ENCODE measurements around the gene SCUBE3.

The SCUBE3 gene

DNA sequence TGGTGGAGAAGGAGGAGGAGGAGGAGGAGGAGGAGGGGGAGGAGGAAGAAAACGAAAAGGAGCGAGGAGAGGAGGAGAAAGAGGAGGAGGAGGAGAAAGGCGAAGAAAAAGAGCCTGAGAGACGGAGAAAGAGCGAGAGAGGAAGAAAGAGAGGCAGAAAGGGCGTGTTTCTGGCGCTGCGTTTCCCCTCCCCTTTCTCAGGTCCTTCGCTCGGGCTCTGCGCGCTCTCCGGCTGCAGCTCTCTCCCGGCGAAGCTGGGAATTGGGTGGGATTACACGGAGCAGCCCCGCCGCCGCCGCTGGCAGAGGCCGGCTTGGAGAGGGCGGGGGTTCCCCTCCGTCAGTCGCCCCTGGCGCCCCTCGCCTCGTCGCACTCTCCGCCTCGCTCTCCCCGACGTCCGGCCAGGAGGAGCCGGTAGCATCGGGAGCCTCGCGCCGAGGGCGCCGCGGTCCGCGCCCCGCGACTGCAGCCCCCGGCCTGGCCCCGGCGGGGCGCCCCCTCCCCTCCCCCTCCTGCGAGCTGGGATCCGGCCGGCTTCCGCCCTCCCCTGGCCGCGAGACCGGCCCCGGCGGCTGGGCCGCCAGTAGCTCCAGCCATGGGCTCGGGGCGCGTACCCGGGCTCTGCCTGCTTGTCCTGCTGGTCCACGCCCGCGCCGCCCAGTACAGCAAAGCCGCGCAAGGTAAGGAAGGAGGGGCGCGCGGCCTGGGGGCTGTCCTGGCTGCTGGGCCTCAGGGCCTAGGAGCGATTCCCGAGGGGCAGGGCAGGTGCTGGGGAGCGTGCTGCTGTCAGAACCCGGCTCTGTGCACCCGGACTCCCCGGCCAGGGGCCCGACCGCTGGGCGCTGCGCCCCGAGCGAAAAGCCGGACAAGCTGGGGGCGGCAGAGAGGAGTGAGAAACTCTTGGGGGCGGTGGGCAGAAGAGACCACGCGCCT is at the start of gene SCUBE3:
TSS of gene SCUBE3 (plus strand) at position 133 of the 933 bp plus-strand sequence. CDS start at position 596, 463 bp downstream.
- DNase-seq = no peak

DNA sequence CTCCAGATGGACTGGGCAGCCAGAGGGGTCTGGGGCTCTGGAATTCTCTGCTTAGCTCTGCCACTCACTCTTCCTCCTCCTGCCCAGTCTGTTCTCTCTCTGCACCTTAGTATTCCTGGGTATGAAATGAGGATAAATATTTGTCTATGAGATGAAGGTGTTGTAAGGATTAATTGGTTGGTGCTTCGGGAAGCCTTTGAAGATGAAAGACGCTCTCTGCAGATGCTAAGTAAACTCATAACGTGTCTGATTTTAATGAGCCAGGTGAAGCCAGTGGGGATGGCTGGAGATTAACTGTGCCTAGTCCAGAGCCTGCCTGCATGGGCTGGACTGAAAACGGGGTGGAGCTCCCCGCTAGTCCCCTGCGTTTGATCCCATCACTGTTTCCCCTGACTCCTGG is 49.5 kb upstream of the SCUBE3 start:
- DNase-seq = no peak

DNA sequence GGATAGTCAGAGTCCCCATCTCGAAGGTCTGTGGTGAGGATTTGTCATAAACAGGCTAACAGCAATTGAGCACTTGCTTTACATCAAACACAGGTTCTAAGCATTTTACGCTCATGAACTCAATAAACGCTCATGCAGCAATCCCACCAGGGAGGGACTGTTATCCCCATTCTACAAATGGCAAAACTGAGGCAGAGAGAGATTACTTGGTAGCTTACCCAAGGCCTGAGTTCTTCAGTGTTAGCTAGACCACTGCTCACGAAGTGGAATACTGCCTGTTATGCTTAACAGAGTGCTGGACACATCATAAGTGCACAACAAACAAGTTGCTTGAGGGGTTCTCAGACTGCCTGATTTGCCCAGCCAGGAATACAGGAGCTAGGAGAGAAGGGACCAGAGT is 48.9 kb upstream of the SCUBE3 start:
- DNase-seq = no peak

DNA sequence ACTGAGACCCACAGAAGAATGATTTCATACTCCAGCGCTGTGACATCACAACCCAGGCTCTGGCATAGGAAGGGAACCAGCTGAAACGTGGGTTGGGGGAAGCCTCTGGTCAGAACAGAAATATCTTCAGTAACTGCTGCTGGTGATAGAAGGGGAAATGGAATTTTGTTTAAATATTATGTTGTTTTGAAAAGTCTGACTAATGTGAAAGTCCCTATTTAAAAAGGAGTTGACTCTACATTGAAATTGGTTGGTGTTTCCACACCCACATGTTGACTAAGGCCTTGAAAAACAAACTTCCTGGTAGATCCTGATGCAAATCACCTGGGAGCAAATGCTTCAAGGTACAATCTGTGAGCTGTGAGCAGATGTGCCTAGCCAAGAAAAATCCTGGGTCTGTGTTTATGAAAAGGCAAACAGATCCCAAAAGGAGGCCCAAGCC is 48.1 kb upstream of the SCUBE3 start:
- no peak for DNase-seq

DNA sequence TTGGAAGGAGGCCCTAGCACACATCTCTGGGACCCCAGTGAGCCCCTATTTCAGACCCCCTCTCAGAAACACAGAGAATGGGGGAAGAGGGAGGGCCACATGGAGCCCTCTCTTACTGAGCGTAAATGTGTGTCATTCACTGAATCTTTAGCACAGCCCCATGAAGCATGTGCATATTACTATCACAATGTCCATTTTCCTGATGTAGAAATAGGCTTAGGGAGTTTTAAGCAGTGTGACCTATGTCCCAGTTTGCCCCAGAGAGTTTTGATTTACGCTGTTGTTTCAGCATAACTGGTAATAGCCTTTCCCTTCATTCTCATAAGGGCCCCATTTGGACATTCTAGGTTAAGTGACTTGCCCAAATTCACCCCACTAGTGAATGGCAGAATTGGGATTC is 47.6 kb upstream of the SCUBE3 start:
- DNase-seq = no peak

DNA sequence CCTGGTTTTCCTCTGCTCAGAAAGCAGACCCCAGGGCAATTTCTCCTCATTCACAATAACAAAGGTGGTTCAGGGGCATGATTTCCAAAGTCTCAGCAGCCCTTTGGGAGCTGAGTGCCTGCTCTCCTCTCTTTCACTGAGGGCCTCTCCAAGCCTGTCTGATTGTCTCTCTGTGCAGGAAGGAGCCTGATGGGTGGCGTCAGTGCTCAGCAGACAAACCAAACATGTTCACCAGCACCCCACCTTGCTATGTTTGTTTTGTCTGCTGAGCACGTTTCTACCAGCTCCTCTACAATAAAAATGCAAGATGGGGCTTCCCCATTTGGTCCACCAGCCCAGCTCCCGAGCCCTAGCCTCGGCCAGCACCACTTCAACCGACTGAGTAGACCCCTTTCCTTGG is 47.2 kb upstream of the SCUBE3 start:
- DNase-seq = no peak

DNA sequence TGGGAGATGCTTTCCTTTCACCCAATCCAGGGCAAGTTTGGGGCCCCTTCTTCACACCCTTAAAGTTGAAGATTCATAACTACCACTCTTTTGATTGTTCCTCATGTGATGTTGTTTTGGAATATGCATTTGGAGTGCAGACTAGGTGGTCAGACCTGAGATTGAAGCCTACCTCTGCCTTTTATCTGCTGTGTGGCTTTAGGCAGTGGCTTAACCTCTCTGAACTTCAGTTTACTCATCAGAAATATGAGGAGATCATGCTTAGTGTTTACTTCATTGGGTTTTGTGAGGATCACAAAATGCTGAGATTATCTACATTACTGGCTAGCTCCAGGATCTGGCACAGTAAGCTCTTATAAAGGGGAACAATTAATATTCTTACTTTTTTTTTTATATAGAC is 46.3 kb upstream of the SCUBE3 start:
- no peak for DNase-seq

DNA sequence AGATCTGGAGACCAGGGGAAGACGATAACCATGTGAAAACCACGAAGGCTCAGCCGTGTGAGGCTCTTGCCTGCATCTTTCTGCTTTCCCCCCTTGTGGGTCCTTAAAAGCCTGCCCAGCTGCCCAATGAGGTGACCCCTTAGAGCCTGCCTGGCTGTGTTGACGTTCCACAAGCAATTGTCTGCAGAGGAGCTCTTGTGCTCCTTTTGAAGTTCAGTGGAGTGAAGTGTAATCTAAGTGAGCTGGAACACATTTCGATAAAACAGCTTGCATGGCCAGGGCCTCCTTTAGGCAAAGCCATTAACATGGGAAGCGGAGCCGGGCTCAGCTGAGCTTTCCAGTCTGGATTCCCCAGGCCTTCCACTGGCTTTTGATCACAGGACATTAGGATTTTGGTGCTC is 45.3 kb upstream of the SCUBE3 start:
- DNase-seq = no peak

DNA sequence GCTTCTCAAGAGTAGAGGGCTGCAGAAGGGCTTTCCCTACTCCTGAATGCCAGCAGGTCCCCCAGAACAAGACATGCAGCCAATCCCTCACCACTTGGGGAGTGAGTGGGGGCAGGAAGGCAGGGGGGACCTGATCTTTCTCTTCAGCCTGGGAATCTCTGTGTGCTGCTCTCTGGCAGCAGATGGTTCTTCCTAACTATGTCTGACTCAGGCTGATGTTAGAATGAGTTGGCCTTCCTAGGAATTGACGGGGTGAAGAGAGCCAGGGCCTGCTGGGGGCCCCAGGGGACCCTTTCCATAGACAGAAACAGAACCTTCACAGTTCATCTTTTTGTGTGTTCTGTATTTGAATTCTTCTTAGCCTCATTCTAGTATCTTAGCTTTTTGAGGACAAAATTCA is 43.6 kb upstream of the SCUBE3 start:
- DNase-seq = no peak

DNA sequence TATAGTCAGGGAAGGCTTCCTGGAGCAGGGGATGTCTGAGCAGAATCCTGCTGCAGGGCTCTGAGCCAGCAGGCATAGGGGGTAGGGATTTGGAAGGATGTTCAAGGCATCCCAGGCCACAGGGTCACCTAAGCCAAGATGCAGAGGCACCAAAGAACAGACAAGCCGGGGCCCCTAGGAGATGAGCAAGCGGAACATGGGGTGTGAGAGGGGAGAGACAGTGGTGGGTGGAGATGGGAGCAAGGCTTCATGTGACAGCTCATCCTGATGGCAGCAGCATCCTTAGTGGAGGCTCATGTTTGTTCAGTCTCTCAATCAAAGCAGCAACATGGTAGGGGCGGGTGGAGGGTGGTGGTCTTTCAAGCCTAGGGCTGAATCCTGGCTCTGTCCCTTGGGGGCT is 42.9 kb upstream of the SCUBE3 start:
- DNase-seq = no peak

DNA sequence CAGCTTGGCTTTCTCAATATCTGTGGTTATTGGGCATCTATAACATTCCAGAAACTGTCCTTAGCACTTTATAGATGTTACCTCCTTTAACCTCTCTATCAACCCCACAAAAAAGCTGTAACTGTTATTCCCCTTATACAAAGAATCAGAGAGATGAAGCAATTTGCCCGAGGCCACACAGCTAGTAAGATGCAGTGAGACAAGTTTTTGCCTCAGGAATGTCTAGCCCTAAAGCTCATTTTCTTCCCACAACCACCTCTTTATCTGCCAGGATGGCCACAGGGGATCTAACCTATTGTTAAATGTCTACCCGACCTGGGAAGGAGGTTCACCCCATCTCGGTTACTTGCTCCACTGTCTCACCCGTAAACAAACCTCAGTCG is 40.7 kb upstream of the SCUBE3 start:
- DNase-seq = no peak

DNA sequence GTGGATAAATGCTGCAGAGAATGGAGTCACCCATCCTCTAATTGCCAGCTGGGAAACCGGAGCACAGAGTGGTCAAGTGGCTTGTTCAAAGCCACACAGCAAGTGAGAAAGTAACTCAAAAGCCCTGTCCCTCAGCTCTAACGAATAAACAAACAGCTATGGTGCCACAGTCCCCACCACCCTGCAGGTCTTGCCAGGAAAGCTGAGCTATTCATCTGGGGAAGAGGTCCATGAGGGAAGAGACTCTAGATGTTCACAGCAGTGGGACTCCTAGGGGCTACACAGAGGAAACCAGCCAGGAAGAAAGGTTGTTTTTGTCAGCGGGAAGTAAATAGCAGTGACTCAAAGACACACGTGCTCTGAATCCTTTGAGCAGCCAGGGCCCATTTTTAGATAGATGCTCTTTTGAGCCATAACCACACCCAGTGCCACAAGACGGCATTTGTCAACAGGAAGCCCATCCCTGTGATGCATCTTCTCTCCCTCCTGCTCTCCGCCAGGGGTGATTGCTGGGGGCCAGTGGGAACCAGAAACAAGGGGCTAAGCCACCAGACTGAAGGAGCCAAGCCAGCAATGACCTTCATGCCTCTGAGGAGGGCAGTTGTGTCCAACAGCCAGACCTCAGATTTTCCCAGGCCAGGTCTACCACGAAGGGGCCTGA is 40.2 kb upstream of the SCUBE3 start:
- DNase-seq = no peak

DNA sequence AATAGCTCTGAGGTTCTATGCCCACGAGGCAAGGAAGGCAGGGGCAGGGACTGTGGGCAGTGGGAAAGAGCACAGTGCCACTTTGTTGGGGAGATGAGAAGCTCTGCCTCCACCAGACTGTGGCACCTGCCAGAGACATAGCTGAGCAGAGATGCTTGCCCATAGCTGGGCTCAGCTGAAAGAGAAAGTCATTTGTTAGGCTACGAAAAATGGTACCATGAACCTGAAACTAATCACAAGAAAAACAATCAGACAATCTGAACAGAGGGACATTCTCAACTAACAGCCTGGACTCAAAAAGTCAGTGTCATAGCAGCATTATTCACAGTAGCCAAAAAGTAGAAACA is 39.7 kb upstream of the SCUBE3 start:
- DNase-seq = no peak

DNA sequence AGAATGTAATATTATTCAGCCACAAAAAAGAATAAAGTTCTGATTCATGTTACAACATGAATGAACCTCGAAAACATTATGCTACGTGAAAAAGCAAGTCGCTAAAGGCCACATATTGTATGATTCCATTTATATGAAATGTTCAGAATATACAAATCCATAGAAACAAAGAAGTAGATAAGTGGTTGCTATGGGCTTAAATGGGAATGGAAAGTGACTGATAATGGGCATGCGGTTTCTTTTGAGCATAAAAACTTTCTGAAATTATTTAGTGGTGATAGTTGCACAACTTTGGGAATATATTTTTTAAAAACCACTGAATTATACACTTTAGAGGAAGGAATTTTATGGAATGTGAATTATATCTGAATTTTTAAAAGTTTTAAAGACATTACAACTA is 39.3 kb upstream of the SCUBE3 start:
- no peak for DNase-seq

DNA sequence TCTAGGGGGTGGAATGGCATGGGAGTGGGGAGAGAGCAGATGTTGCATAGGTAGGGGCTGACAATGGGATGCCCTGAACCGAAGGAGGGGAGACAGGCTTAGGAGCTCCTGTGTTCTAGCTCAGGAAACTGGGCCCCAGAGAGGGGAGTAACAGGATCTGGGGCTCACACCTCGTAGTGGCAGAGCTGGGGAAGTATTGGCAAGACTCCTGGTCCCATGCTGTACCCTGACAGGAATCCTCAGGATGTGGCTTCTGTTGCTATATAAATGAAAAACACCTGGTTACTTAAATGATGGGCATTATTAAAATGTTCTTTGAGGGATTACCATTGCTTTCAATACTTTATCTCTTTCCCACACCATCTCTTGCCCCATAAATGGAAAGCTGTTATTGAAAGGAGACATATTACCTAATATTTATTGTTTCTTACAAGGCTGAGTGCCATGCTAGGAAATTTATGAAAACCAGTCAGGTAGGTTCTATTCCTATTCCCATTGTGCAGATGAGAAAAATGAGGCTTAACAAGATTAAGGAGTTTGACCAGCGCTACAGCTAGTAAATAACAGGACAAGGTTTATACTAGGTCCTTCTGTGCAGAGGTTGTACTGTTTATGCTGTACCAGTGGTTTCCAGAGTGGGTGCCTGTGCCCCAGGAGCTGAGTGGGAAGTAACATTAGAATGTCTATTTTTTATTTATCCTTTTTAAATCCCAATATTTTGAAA is 37.3 kb upstream of the SCUBE3 start:
- DNase-seq = no peak

DNA sequence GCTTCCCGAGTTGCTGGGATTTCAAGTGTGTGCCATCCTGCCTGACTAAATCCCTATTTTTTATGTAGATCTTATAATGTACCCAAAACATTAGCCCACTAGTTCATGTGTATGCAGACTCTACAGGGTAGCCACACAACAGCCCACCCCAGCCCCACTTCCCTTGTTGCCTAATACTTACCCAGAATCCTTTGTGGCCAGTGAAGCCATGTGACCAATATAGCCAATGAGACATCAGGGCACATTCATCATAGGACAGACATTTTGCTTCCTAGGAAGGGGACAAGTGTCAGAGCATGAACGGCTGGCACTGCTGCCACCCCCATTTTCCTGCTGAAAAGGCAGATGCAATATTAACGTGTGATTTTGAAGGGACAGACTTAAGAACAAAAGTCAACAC is 36.6 kb upstream of the SCUBE3 start:
- no peak for DNase-seq

DNA sequence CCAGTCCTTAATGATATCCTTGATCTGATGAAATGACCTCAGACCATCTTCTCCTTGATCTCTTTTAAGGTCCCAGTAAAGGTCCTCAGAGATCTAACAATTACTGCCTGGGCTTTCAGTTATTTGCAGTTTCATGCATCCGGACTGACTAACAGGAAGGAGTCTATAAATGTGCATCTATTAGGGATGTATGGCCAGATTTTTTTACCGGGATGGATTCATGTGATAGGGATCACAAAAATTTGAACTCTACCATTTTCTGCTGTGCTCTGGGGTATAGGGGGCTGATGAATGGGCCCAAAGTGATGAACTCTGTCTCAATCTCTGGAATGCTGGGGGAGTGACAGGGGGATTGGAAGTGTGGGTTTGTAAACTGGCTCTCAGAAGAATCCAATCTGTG is 36.2 kb upstream of the SCUBE3 start:
- no peak for DNase-seq

DNA sequence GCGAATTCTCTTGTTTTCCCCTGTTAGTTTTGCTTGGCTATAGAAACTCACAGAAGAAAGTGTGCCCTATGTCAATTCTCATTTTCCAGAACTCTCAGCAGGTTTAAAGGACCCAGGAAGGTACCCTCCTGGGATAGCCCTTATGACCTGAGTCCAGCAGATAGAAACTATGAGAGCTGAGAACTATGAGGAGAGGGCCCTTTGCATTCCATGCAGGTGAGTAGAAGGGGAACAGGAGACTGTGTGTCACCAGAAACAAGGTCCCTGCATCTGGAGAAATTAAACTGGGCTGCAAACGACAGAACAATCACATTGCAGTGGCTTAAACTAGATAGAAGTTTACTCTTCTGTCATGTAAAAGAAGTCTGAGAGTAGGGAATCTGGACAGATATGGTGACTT is 35.7 kb upstream of the SCUBE3 start:
- no peak for DNase-seq

DNA sequence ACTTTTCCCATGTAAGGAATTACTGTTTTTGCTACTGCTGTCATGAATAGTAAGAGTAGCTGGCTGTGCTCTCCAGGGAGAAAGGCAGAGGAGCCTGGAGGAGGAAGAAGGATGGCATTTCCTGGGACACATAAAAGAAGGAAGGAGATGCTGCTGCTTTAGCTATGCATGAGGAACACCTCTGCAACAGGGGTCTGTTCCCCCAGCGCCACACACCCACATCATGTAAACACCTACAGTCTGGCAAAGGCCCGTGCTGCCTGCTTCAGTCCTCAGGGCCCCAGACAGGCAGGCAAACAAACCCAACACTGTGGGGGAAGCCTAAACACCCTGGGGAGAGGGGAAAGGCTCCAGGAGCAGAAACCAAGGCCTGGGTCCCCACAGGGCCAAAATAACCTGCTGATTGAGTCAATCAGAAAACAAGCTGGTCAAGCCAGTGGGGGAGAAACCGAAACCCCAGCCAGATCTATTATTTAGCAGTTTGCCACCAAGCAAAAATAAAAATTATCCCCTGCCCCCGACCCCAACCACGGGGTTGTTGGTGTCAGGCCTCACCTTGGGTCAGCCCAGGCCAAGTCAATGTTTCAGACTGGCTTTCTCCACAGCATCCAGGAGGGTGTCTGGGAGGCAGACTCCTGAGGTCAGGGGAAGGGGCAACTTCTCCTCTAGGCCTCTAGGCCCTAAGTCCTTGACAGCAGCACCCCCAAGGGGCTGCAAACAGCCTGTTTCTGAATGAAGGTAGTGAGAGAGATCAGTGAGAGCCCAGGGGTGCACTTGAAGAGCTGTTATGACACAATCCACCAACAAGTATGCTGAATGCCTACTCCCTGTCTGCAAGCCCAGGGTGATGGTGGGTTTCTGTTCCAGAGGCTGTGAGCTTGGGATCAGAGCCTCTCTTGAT is 34.6 kb upstream of the SCUBE3 start:
- no peak for DNase-seq

DNA sequence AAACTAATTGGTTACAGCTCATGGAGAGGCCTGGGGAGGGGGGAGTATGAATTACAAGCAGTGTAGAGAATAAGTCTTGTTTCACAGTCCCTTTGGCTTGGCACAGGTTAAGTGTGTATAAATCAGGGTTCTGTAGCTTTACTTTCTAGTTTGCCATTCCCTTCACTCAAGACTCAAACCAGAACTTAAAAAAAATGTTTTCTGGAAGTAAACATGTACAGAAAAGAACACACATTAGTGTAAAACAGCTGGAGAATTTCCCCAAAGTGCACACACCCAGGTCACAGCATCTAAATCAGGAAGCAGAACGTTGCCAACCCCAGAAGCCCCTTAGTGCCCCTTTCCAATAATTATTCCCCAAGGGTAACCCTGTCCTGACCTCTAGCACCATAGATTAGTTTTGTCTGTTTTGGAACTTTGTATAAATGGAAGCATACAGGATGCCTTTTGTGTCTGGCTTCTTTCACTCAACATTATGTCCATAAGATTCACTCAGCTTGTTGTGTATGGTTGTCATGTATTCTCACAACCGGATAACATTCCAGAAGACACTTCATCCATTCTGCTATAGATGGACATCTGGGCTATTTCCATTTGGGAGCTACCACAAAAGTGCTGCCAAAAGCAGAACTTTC is 33.7 kb upstream of the SCUBE3 start:
- DNase-seq = no peak

DNA sequence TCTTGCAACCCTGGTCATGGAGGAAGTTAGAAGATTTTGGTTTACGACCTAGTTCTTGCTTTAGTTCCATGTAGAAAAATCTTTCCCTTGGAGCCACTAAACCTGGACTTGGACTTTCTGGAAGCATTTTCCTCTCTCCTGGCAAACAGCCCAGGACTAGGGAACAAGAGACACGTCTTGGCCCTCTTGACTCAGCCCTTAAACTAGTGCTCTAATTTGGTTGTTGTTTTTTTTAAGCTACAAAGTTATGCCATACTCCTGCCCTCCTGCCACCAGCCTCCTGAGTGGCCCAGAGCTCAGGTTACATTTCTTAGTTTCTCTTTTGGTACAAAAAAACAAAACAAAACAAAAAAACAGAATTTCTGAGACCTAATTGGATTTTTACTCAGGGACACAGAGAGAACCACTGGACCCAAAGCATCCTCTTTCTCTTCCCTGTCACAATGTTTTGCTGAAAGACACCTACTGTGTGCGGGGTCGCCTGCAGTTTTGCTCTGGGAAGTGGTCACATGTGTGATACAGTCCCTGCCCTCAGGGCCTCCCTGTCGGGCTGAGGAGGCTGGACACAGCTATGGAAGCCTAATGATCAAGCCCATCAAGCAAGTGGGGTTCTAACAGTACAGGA is 32.3 kb upstream of the SCUBE3 start:
- DNase-seq = no peak

All from activated CD8-positive, alpha-beta memory T cell treated with anti-CD3 and anti-CD28 coated beads, Interleukin-2, amount 50 U/mL, for 4 hours (primary cell).